GM12891 (cell line): Measurements from ENCODE around the gene ABRAXAS1.

ENCODE experiments used
- PAX5 ChIP-seq: IDR thresholded peaks from 2 replicates; pipeline ENCODE4 v1.6.1; 2011; ENCODE audit warnings: low read length, moderate library complexity, mild to moderate bottlenecking; ENCODE audit not compliant: insufficient read depth, severe bottlenecking
- POLR2A ChIP-seq: IDR thresholded peaks from 2 replicates; pipeline ENCODE4 v1.6.1; 2011; ENCODE audit warnings: low read depth, low read length, control low read depth
- POLR2AphosphoS5 ChIP-seq: IDR thresholded peaks from 2 replicates; pipeline ENCODE4 v1.6.1; 2011; ENCODE audit warnings: low read depth, low read length, control low read depth
- POU2F2 ChIP-seq: IDR thresholded peaks from 2 replicates; pipeline ENCODE4 v1.6.1; 2011; ENCODE audit warnings: low read depth, mild to moderate bottlenecking, control low read depth, low read length, moderate library complexity
- SPI1 ChIP-seq: IDR thresholded peaks from 2 replicates; pipeline ENCODE4 v1.6.1; 2011; ENCODE audit warnings: low read depth, low read length, control low read depth
- TAF1 ChIP-seq: IDR thresholded peaks from 2 replicates; pipeline ENCODE4 v1.6.1; 2011; ENCODE audit warnings: low read depth, low read length, control low read depth

- TF ChIP-seq POLR2A (no peak), SPI1 (no peak), TAF1 (no peak), POLR2AphosphoS5 (no peak), PAX5 (no peak), POU2F2 (no peak)
Observed at GRCh38 chr4:83486457-83487129, 1.7 kb upstream of the ABRAXAS1 start.
